IPS-20b (cell line): ENCODE measurements around the gene C13orf42.
A peak's percentile ranks its signal among the peaks of the same experiment; 100 is the strongest.

Experiments used
- H3K27ac ChIP-seq: one replicate; pipeline ENCODE4 v1.5.1; 2013; ENCODE audit warnings: low read length
- H3K27me3 ChIP-seq: 2 replicates; pipeline ENCODE4 v1.6.1; 2013; ENCODE audit warnings: mild to moderate bottlenecking, low read length, inconsistent platforms; ENCODE audit not compliant: insufficient read depth
- H3K36me3 ChIP-seq: 2 replicates; pipeline ENCODE4 v1.6.1; 2013; ENCODE audit warnings: low read depth, mild to moderate bottlenecking, inconsistent platforms, low read length, moderate library complexity; ENCODE audit not compliant: insufficient read depth
- H3K4me1 ChIP-seq: 2 replicates; pipeline ENCODE4 v1.6.1; 2013; ENCODE audit warnings: mild to moderate bottlenecking, control low read depth, inconsistent platforms, low read length, moderate library complexity; ENCODE audit not compliant: insufficient read depth
- H3K4me3 ChIP-seq: 2 replicates; pipeline ENCODE4 v1.5.1; 2013; ENCODE audit warnings: mild to moderate bottlenecking, low read length, inconsistent platforms
- H3K9ac ChIP-seq: 2 replicates; pipeline ENCODE4 v1.6.1; 2013; ENCODE audit warnings: low read depth, mild to moderate bottlenecking, inconsistent platforms, low read length, moderate library complexity
- H3K9me3 ChIP-seq: 2 replicates; pipeline ENCODE4 v1.6.1; 2013; ENCODE audit warnings: mild to moderate bottlenecking, low read depth, low read length, inconsistent platforms; ENCODE audit not compliant: insufficient read depth

C13orf42 gene

GRCh38 chr13:51111174-51111573, at the start of gene C13orf42:
Gene C13orf42 (minus strand): TSS chr13:51111274. CDS start chr13:51111209, 65 bp downstream.
- no peak within 1 kb of the TSS for H3K4me3 ChIP-seq
- no peaks in the 10 kb centered on the region; the same call in 1 of the 2 replicates for H3K9me3 ChIP-seq
- no peaks in the 10 kb centered on the region for H3K27me3 ChIP-seq
- H3K4me1 ChIP-seq, result no peaks in the 10 kb centered on the region
- no peak within 1 kb of the TSS for H3K9ac ChIP-seq
- H3K27ac ChIP-seq, result no peak within 1 kb of the TSS
- H3K36me3 ChIP-seq, result peaks cover 3% of the 10 kb centered on the region; the same call in 1 of the 2 replicates

- H3K9me3 ChIP-seq, result no peaks in the 10 kb centered on the region
- peaks cover 27% of the 10 kb centered on the region for H3K4me1 ChIP-seq
- H3K27me3 ChIP-seq, result no peaks in the 10 kb centered on the region
- no peaks in the 10 kb centered on the region for H3K36me3 ChIP-seq
- no peak overlapping the region for H3K4me3 ChIP-seq
- H3K27ac ChIP-seq, result no peak overlapping the region
- no peak overlapping the region for H3K9ac ChIP-seq
Measured at GRCh38 chr13:51158880-51159518, 47.9 kb upstream of the C13orf42 start.

GRCh38 chr13:51158365-51158764, 47.3 kb upstream of the C13orf42 start:
- no peak overlapping the region for H3K4me3 ChIP-seq
- H3K9ac ChIP-seq, result no peak overlapping the region
- H3K27me3 ChIP-seq, result no peaks in the 10 kb centered on the region
- no peak overlapping the region for H3K27ac ChIP-seq
- no peaks in the 10 kb centered on the region for H3K36me3 ChIP-seq
- H3K4me1 ChIP-seq, result peaks cover 24% of the 10 kb centered on the region
- no peaks in the 10 kb centered on the region for H3K9me3 ChIP-seq

- H3K36me3 ChIP-seq, result 0 out of 2 replicates have a peak, but pooled peaks cover 4% of the 10 kb centered on the region
- no peaks in the 10 kb centered on the region for H3K9me3 ChIP-seq
- H3K27ac ChIP-seq, result no peak overlapping the region
- H3K4me3 ChIP-seq, result no peak overlapping the region
- H3K4me1 ChIP-seq, result peaks cover 23% of the 10 kb centered on the region
- no peak overlapping the region for H3K9ac ChIP-seq
- H3K27me3 ChIP-seq, result no peaks in the 10 kb centered on the region
Measured at GRCh38 chr13:51156648-51157047, 45.6 kb upstream of the C13orf42 start.

- H3K27ac ChIP-seq, result no peak overlapping the region
- no peaks in the 10 kb centered on the region for H3K9me3 ChIP-seq
- H3K9ac ChIP-seq, result no peak overlapping the region
- peaks cover 23% of the 10 kb centered on the region for H3K4me1 ChIP-seq
- H3K27me3 ChIP-seq, result no peaks in the 10 kb centered on the region
- H3K4me3 ChIP-seq, result no peak overlapping the region
- H3K36me3 ChIP-seq, result 0 out of 2 replicates have a peak, but pooled peaks cover 5% of the 10 kb centered on the region
Measured at GRCh38 chr13:51155776-51156515, 44.9 kb upstream of the C13orf42 start.

- Histone ChIP-seq H3K4me1 (peaks cover 28% of the 10 kb centered on the region), H3K27ac (no peak overlapping the region), H3K9me3 (no peaks in the 10 kb centered on the region), H3K4me3 (no peak overlapping the region), H3K27me3 (no peaks in the 10 kb centered on the region), H3K36me3 (0 out of 2 replicates have a peak, but pooled peaks cover 5% of the 10 kb centered on the region), H3K9ac (no peak overlapping the region)
Measured at GRCh38 chr13:51155161-51155560, 44.1 kb upstream of the C13orf42 start.

- no peak overlapping the region for H3K4me3 ChIP-seq
- no peaks in the 10 kb centered on the region for H3K9me3 ChIP-seq
- H3K27ac ChIP-seq, result no peak overlapping the region
- 0 out of 2 replicates have a peak, but pooled peaks cover 5% of the 10 kb centered on the region for H3K36me3 ChIP-seq
- H3K27me3 ChIP-seq, result no peaks in the 10 kb centered on the region
- no peak overlapping the region for H3K9ac ChIP-seq
- H3K4me1 ChIP-seq, result peaks cover 33% of the 10 kb centered on the region
Measured at GRCh38 chr13:51154029-51154555, 43.0 kb upstream of the C13orf42 start.

GRCh38 chr13:51153527-51153926, 42.5 kb upstream of the C13orf42 start:
- no peak overlapping the region for H3K27ac ChIP-seq
- no peak overlapping the region for H3K4me3 ChIP-seq
- peaks cover 32% of the 10 kb centered on the region for H3K4me1 ChIP-seq
- H3K27me3 ChIP-seq, result no peaks in the 10 kb centered on the region
- H3K9ac ChIP-seq, result no peak overlapping the region
- H3K9me3 ChIP-seq, result no peaks in the 10 kb centered on the region
- H3K36me3 ChIP-seq, result 0 out of 2 replicates have a peak, but pooled peaks cover 5% of the 10 kb centered on the region

GRCh38 chr13:51152701-51153100, 41.6 kb upstream of the C13orf42 start:
- H3K4me1 ChIP-seq, result peaks cover 37% of the 10 kb centered on the region
- H3K9ac ChIP-seq, result no peak overlapping the region
- H3K4me3 ChIP-seq, result no peak overlapping the region
- no peaks in the 10 kb centered on the region for H3K27me3 ChIP-seq
- H3K27ac ChIP-seq, result no peak overlapping the region
- H3K36me3 ChIP-seq, result 0 out of 2 replicates have a peak, but pooled peaks cover 5% of the 10 kb centered on the region
- no peaks in the 10 kb centered on the region for H3K9me3 ChIP-seq

- Histone ChIP-seq H3K36me3 (0 out of 2 replicates have a peak, but pooled peaks cover 5% of the 10 kb centered on the region), H3K4me3 (no peak overlapping the region), H3K4me1 (peaks cover 41% of the 10 kb centered on the region), H3K27ac (no peak overlapping the region), H3K9me3 (no peaks in the 10 kb centered on the region), H3K27me3 (no peaks in the 10 kb centered on the region), H3K9ac (no peak overlapping the region)
Measured at GRCh38 chr13:51151463-51151862, 40.4 kb upstream of the C13orf42 start.

GRCh38 chr13:51148952-51149573, 38.0 kb upstream of the C13orf42 start:
- peak overlapping the region; percentile 31; the same call in 1 of the 2 replicates for H3K4me3 ChIP-seq
- peak overlapping the region; percentile 57 for H3K9ac ChIP-seq
- H3K4me1 ChIP-seq, result peaks cover 40% of the 10 kb centered on the region
- H3K36me3 ChIP-seq, result peaks cover 6% of the 10 kb centered on the region; the same call in 1 of the 2 replicates
- H3K27me3 ChIP-seq, result no peaks in the 10 kb centered on the region
- peaks cover 12% of the 10 kb centered on the region for H3K9me3 ChIP-seq
- peak overlapping the region; percentile 50 for H3K27ac ChIP-seq
